Daoy (cell line): ENCODE data around the gene PDE2A. TPM values are rescaled to one million over a fixed set of nuclear protein-coding genes. Genes with fewer than 3 reads are reported as not detected.

Experiments
- DNase-seq: peaks from one replicate; pipeline ENCODE4 v3.0.0-alpha.2; 2015; ENCODE audit warnings: low read depth
- total RNA-seq: library from RNA; depleted of rRNA; stranded (reverse); fragments of >200 nt; shearing (Covaris generic); gene quantifications from 2 replicates; pipeline ENCODE4 v1.2.3, GENCODE V29; 2014

PDE2A gene
- total RNA-seq, 1 experiment from 2014 or later = 0.23 TPM

GRCh38 chr11:72683782-72684200, 9.6 kb upstream of the PDE2A start:
- DNase-seq = peak; percentile 61

- no peak for DNase-seq
Measured at GRCh38 chr11:72682858-72683243, 8.6 kb upstream of the PDE2A start.

- DNase-seq = no peak
Measured at GRCh38 chr11:72682238-72682857, 8.1 kb upstream of the PDE2A start.

- no peak for DNase-seq
Measured at GRCh38 chr11:72681226-72682153, 7.3 kb upstream of the PDE2A start.

GRCh38 chr11:72680624-72681158, 6.5 kb upstream of the PDE2A start:
- DNase-seq = no peak

GRCh38 chr11:72679869-72680268, 5.6 kb upstream of the PDE2A start:
- DNase-seq = no peak

GRCh38 chr11:72678524-72678923, 4.3 kb upstream of the PDE2A start:
- DNase-seq = no peak

- peak; percentile 57 for DNase-seq
Measured at GRCh38 chr11:72676861-72677341, 2.7 kb upstream of the PDE2A start.

GRCh38 chr11:72675221-72675620, 999 bp upstream of the PDE2A start:
- DNase-seq = no peak

- DNase-seq = no peak
Measured at GRCh38 chr11:72673284-72673942, 809 bp downstream of the PDE2A start.

GRCh38 chr11:72672597-72673238, 1.5 kb downstream of the PDE2A start:
- no peak for DNase-seq

GRCh38 chr11:72671152-72672099, 2.8 kb downstream of the PDE2A start:
- no peak for DNase-seq

- no peak for DNase-seq
Measured at GRCh38 chr11:72670041-72670440, 4.2 kb downstream of the PDE2A start.

- DNase-seq = no peak
Measured at GRCh38 chr11:72669527-72669926, 4.7 kb downstream of the PDE2A start.

- no peak for DNase-seq
Measured at GRCh38 chr11:72668629-72669347, 5.4 kb downstream of the PDE2A start.

GRCh38 chr11:72665911-72666472, 8.2 kb downstream of the PDE2A start:
- DNase-seq = no peak

GRCh38 chr11:72662036-72662435, 12.2 kb downstream of the PDE2A start:
- no peak for DNase-seq

- DNase-seq = no peak
Measured at GRCh38 chr11:72661486-72661885, 12.7 kb downstream of the PDE2A start.

GRCh38 chr11:72658989-72659640, 15.1 kb downstream of the PDE2A start:
- no peak for DNase-seq
